ENCODE measurements around the gene CTSZ.
"Not testable (repeated sequence)": the region's sequence is repeated elsewhere in the genome, so short reads cannot be mapped to it uniquely, and the experiment has no call there.

The CTSZ gene

GRCh38 chr20:59013031-59013951 lies 6.2 kb upstream of the CTSZ start:
- DNase-seq (ENCODE audit: low spot score): no peak

DNA sequence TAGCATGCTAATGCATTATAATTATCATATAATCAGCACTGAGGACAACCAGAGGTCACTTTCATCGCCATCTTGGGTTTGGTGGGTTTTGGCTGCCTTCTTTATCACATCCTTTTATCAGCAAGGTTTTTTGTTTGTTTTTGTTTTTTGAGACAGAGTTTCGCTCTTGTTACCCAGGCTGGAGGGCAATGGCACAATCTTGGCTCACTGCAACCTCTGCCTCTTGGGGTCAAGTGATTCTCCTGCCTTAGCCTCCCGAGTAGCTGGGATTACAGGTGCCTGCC lies 4.8 kb upstream of the CTSZ start:
- not testable (repeated sequence) for DNase-seq (ENCODE audit: low spot score)

DNA sequence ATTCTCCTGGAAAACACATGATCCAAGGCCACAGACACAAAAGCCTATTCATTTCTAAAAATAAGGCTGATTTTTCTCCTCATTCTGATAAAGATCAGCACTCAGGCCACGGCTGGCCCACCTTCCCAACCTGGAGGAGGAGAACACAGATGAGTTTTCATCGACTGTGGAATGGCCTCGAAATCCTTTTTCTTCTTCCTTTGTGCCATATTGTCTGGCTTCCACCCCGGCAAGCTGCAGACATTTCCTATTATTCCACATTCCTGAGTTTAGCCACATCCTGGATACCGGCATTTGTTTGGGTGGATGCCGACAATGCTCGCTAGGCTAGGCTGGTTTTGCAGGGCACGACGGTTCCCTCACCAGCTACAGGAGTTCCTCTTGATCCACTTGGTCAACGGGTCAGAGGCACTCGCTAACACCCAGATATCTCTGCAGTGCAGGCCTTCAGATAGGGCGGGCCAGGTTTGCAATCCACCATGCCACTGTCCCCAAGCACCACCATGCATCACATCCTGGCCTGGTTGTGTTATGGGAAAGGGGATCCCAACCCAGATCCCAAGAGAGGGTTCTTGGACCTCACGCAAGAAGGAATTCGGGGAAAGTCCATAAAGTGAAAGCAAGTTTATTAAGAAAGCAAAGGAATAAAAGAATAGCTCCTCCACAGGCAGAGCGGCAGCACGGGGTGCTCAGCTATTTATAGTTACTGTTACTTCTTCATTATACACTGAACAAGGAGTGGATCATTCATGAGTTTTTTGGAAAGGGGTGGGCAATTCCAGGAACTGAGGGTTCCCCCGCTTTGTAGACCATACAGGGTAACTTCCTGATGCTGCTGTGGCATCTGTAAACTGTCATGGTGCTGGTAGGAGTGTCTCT lies 4.2 kb upstream of the CTSZ start:
- no peak for DNase-seq (ENCODE audit: low spot score)

- DNase-seq (ENCODE audit: low spot score): no peak
Observed at GRCh38 chr20:59010321-59010994, 3.4 kb upstream of the CTSZ start.

GRCh38 chr20:59008715-59009336 lies 1.8 kb upstream of the CTSZ start:
- DNase-seq (ENCODE audit: low spot score): no peak

GRCh38 chr20:59007665-59008511 lies 834 bp upstream of the CTSZ start:
- peak; percentile 63 for DNase-seq (ENCODE audit: low spot score)

- no peak for DNase-seq (ENCODE audit: low spot score)
Observed at GRCh38 chr20:59006167-59006863, 739 bp downstream of the CTSZ start.

DNA sequence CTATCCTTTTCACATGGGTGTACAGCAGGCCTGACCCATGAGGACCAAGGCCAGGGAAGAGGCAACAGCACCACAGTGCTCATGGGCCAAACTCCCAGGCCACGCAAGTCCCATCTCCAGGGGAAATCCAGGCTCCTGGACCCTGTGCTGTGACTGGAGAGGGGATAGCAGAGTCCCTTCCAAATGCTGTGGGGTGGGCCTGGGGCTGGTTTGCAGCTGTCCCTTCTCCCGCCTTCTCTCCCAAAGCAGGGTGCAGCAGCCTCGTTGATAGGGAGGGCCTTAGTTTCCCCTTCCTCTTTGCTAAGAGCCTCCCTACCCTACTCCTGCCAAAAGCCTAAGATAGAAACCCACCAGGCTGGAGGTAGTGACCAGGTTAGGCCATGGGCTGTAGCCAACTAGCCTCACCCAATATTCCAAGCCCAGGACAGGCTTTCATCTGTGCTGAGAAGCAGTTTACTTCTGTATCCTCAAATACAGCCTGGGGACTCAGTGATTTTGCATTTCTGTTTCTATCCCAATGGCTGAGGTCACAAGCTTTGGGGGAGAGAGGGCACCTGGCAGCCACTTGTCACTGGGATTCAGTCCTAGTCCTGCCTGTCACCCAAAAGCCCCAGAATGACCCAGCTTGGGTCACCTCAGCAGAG lies 1.4 kb downstream of the CTSZ start:
- no peak for DNase-seq (ENCODE audit: low spot score)

- DNase-seq (ENCODE audit: low spot score): peak; percentile 72
Observed at GRCh38 chr20:59004763-59005522, 2.1 kb downstream of the CTSZ start.

- no peak for DNase-seq (ENCODE audit: low spot score)
Observed at GRCh38 chr20:59004493-59004762, 2.6 kb downstream of the CTSZ start.

DNA sequence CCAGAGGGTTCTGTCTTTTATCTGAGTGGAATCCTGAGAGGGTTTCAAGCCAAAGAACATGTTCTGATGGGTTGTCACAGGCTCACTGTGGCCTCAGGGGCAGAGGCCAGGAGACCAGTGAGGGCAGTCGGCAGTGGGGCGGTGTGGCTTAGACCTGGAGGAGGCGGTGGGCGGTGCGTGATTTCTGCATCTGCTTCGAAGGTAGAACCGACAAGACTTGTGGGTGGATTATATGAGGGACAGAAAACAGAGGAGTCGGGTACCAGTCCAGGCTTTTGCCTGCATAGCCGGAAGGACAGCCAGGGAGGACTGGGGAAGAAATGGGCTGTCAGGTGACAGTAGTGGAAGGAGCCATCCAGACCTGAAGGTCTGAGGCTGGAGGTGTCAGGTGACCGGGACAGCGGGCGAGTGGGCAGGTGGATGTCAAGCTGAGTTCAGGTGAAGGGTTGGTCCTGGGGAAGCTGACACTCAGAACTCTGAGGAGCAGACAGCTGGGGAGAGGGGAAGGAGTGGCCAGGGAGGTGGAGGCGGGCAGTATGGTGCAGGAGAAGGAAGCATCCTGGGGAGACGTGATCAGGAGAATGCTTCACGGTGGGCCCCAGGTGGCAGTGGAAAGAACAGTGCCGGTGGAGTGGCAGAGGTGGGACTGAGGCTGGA lies 3.1 kb downstream of the CTSZ start:
- no peak for DNase-seq (ENCODE audit: low spot score)

- DNase-seq (ENCODE audit: low spot score): no peak
Observed at GRCh38 chr20:59002874-59003399, 4.1 kb downstream of the CTSZ start.

DNA sequence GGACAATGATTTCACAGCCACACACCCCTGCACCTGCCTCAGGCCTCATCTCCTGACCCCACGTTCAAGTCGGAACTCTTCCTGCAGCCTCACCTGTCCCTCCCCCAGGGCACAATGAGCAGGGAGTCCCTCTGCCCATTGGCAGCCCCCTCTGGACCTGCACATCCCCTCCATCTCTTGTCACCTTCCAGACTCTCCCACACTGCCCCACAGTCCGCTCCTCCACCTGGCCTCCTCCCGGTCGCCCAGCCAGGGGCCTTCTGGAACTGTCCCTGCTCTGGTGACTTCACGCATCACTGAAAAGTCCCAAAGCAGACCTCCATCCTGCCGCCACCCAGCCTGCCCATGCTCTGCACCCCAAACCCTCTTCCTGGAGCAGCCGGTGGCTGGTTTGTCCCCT lies 4.7 kb downstream of the CTSZ start:
- DNase-seq (ENCODE audit: low spot score): no peak

DNA sequence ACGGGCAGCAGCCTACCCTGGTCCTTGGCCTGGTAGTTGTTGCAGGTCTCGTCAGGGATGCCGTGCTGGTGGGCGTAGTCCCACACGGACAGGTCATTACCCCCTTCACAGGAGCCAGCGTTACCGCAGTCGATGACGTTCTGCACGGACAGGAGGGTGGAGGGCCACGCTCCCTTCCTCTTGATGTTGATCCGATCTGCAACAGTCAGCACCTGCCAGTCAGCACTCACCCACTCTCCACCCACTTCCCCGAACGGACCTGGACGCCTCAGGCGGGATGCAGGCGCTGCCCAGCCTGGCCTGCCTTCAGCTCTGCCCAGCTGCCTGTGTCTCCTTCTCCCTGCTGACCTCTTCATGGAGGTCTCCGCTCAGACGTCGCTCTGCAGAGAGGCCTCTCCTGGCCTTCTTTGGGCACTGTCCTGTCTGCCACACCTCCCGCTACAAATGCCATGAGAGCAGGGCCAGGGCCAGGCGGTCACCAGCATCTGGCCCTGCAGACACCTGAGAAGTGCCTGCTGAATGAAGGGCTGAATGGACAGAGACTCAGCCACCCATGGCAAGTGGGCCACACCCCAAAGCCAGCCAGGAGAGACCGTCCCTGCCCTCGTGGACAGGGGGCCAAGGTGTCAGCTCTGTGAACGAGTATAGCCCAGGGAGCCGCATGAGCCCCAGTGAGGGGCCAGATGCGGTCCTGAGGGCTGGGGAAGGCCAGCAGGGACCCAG lies 5.4 kb downstream of the CTSZ start:
- no peak for DNase-seq (ENCODE audit: low spot score)

DNA sequence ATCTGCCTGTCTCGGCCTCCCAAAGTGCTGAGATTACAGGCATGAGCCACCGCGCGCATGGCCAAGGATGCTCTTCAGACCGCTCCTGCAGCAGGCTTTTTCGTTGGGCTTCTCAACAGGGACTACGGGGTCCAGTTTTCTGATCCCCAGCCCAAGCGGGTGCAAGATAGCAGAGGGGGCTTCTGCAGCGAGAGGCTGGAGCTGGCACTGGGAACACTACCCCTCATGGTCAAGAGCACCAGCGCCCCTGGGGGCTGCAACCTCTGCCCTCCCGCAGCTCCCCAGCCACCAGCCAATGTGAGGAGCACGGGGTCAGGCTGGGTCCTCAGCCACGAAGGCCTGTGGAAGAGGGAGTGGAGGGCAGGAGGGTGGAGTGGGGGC lies 6.0 kb downstream of the CTSZ start:
- DNase-seq (ENCODE audit: low spot score): no peak

DNA sequence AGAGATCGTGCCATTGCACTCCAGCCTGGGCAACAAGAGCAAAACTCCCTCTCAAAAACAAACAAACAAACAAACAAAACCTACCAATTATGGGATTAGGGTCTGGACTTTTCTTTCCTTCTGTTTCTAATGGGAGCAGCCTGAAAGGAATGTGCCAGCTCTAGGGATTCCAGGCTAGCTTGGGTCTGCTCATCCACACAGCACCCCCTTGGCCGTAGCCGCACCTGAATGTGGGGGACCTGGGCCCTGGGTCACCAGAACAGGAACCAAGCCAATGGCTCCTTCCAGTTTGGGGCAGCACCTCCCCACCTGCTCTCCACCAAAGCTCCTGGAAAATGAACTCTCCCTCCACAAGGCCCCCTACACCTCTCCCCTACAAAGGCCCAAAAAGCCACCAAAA lies 6.7 kb downstream of the CTSZ start:
- no peak for DNase-seq (ENCODE audit: low spot score)

DNA sequence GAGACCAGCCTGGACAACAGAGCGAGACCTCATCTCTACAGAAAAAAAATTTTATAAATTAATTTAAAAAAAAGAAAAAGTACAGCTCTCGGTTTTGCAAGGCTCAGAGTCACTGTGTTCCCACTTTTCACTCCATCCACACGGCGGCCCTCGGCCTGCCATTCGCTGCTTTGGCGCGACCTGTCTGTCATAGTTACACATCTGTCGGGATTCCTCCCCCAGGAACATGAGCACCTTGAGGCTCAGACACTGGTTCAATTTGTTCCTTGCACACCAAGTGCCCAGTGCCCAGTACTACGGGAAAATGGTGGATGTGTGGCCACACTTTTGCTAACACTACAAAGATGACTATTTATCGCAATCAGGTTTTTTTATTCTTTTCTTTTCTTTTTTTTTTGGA lies 8.4 kb downstream of the CTSZ start:
- no peak for DNase-seq (ENCODE audit: low spot score)

GRCh38 chr20:58997141-58997770 lies 9.8 kb downstream of the CTSZ start:
- no peak for DNase-seq (ENCODE audit: low spot score)
